ACC112 (cell line): ENCODE measurements around the gene LIMS1.
A peak's percentile ranks its signal among the peaks of the same experiment; 100 is the strongest.
"Not testable (repeated sequence)": the region's sequence is repeated elsewhere in the genome, so short reads cannot be mapped to it uniquely, and the experiment has no call there.

ENCODE experiments used
- H2AFZ ChIP-seq: fragments of 200-600 bp; sonication (generic); one replicate; pipeline ENCODE4 v1.6.0; 2017; ENCODE audit warnings: antibody characterized with exemption, low read length; ENCODE audit not compliant: unreplicated experiment
- H3K27ac ChIP-seq: fragments of 200-600 bp; sonication (generic); 2 replicates; pipeline ENCODE4 v1.5.1; 2014; ENCODE audit warnings: low read depth, mild to moderate bottlenecking, antibody characterized with exemption, low read length, moderate library complexity
- H3K27me3 ChIP-seq: fragments of 200-600 bp; sonication (generic); 2 replicates; pipeline ENCODE4 v1.6.1; 2014; ENCODE audit warnings: mild to moderate bottlenecking, antibody characterized with exemption, low read length, moderate library complexity, mixed read lengths; ENCODE audit not compliant: insufficient read depth
- H3K36me3 ChIP-seq: fragments of 200-600 bp; sonication (generic); 2 replicates; pipeline ENCODE4 v1.6.1; 2016; ENCODE audit warnings: mild to moderate bottlenecking, antibody characterized with exemption, low read length, moderate library complexity, mixed read lengths; ENCODE audit not compliant: insufficient read depth
- H3K4me1 ChIP-seq: fragments of 200-600 bp; sonication (generic); one replicate; pipeline ENCODE4 v1.6.1; 2016; ENCODE audit warnings: low read length, mixed read lengths; ENCODE audit not compliant: insufficient read depth, unreplicated experiment, control insufficient read depth
- H3K4me3 ChIP-seq: fragments of 200-600 bp; sonication (generic); 2 replicates; pipeline ENCODE4 v1.5.1; 2014; ENCODE audit warnings: mild to moderate bottlenecking, low read depth, low read length
- H3K79me2 ChIP-seq: fragments of 200-600 bp; sonication (generic); one replicate; pipeline ENCODE4 v1.6.0; 2016; ENCODE audit warnings: low read length; ENCODE audit not compliant: control insufficient read depth, unreplicated experiment, insufficient read depth

The LIMS1 gene

DNA sequence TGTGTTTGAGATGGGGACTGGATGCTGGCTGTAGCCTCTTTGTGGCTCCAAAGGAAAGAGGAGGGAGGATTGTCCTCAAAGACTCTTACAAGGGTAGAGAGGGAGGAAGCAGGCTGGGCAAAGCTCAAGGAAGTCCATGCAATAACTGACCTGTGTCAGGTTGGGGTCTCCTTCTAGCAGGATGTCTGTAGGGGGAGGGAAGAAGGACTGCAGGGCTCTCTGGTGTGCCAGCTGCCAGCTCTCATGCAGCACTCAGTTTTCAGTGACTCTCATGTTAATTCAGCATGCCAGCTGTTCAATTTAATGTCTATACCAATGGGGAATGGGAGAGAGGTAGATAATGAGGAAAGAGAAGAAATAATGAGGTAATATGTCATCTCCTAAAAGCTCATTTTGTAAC is 99.7 kb downstream of the LIMS1 start:
- no peak overlapping the region for H3K27ac ChIP-seq
- H3K27me3 ChIP-seq: no peaks in the 10 kb centered on the region
- H2AFZ ChIP-seq: no peak overlapping the region
- no peak overlapping the region for H3K4me3 ChIP-seq
- H3K4me1 ChIP-seq: peaks cover 41% of the 10 kb centered on the region
- H3K79me2 ChIP-seq: peaks cover 67% of the 10 kb centered on the region
- no peaks in the 10 kb centered on the region for H3K36me3 ChIP-seq

DNA sequence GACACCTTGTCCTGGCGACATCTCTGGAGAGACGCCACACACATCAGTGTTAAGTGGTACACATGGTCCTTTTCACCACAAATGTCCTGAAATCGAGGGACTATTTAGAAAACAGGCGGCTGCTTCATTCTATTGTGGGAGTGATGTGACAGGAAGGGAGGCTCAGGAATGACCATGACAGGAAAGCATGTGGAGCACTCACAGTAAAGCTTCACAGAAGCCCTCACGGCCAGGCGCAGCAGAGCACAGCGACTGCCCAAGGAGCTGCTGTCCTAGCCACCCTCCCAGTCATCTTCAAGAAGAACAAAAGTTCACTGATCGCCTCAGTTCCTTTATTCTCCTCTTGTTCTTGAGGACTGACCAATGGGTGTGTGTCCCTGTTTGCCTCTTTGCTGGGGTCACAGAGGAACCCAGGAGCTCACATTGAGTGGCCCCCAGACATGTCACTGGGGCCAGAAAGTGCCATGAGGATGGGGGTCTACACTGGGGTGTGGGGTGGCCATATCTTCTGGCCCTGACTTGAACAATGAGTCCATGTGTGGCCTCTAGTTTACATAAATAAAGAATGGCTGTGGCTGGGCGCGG is 100.4 kb downstream of the LIMS1 start:
- Histone ChIP-seq H2AFZ (no peak overlapping the region), H3K4me3 (no peak overlapping the region), H3K36me3 (no peaks in the 10 kb centered on the region), H3K4me1 (peaks cover 47% of the 10 kb centered on the region), H3K27me3 (no peaks in the 10 kb centered on the region), H3K79me2 (peaks cover 65% of the 10 kb centered on the region), H3K27ac (no peak overlapping the region)

DNA sequence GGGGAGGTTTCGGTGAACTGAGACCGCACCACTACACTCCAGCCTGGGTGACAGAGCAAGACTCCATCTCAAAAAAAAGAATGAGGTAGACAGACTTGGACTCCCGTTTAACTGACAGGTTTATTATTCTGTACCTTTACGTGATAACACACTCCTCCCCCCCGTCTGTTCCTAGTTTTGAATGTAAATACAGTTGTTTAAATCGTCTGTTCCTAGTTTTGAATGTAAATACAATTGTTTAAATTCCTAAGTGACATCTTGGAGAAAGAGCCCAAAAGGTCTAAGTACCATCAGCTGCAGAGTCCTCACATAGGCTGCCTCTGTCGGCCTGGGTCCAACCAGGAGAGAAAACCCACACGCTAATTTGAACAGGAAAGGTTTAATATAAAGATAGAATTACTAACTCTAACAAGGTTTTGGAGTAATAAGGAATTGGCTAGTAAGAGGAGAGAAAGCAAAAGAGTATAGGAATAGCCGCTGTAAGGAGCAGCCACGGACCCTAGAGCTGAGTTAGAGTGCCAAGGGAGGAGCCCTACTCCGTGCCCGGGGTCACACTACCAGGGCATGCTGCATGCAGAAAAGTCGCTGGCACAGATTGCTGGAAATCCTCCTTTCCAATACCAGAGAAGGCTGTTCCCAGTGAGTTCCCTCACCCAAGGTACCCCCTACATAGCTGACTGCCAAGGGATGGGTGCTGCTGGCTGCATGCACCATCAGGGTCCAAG is 101.5 kb downstream of the LIMS1 start:
- H3K27me3 ChIP-seq: no peaks in the 10 kb centered on the region
- no peak overlapping the region for H2AFZ ChIP-seq
- H3K79me2 ChIP-seq: peaks cover 61% of the 10 kb centered on the region
- H3K27ac ChIP-seq: peak overlapping the region; percentile 96
- peaks cover 52% of the 10 kb centered on the region for H3K4me1 ChIP-seq
- no peaks in the 10 kb centered on the region for H3K36me3 ChIP-seq
- no peak overlapping the region for H3K4me3 ChIP-seq

DNA sequence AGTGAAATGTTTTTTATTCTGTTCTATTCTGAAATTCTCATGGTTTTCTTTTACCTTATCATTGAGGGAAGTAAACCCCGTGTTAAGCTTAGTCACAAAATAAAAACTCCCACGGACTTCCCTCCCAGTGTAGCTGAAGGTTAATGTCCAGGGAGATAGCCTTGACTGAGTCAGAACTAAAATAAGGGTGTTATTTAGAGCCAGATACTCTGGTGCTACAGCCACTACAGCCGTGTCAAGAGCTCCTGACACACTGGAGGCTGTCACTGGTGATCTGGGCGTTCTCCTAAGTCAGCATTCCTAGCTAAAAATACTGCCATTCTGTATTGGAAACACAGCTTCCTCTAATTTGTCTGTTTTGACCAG is 103.0 kb downstream of the LIMS1 start:
- Histone ChIP-seq H2AFZ (no peak overlapping the region), H3K4me1 (peaks cover 59% of the 10 kb centered on the region), H3K27ac (peak overlapping the region; percentile 96), H3K36me3 (no peaks in the 10 kb centered on the region), H3K79me2 (peaks cover 57% of the 10 kb centered on the region), H3K27me3 (no peaks in the 10 kb centered on the region), H3K4me3 (peak overlapping the region; percentile 20; the same call in 1 of the 2 replicates)

DNA sequence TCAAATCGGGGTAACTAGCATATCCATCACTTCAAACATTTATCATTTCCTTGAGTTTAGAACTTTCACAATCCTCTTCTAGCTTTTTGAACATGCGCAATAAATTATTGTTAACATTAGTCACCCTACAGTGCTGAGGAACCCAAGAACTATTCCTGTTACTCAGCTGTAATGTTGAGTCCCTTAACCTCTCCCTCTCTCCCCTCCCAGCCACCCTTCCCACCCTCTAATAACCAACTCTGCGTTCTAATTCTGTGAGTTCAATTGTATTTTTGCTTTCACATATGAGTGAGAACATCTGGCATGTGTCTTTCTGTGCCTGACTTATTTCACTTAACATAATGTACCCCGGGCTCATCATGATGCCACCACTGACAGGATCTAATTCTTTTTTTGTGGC is 106.5 kb downstream of the LIMS1 start:
- H3K4me3 ChIP-seq: peak overlapping the region; percentile 62
- peaks cover 54% of the 10 kb centered on the region for H3K4me1 ChIP-seq
- H3K79me2 ChIP-seq: peaks cover 43% of the 10 kb centered on the region
- peak overlapping the region; percentile 96 for H3K27ac ChIP-seq
- no peaks in the 10 kb centered on the region for H3K27me3 ChIP-seq
- no peaks in the 10 kb centered on the region for H3K36me3 ChIP-seq
- H2AFZ ChIP-seq: no peak overlapping the region

DNA sequence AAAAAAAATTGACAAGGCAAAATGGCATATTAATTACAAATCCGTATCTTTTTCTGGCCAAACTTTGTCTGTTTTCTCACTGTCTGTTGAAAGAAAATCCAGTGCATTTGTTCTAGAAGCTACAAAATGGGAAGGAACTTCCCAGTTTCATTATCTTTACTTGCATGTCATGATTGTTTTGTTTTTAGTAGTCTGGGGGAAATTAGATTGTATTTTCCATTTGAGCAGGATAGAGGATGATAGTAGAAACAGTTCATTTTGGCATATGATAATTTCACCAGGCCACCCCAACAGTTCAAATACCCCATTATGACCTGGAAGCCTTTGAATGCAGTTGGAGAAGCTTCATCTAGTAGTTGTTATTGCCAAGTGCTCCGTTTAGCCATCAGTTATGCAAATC is 107.5 kb downstream of the LIMS1 start:
- no peaks in the 10 kb centered on the region for H3K27me3 ChIP-seq
- peaks cover 43% of the 10 kb centered on the region for H3K79me2 ChIP-seq
- H3K36me3 ChIP-seq: no peaks in the 10 kb centered on the region
- peak overlapping the region; percentile 62 for H3K4me3 ChIP-seq
- peak overlapping the region; percentile 96 for H3K27ac ChIP-seq
- H2AFZ ChIP-seq: no peak overlapping the region
- H3K4me1 ChIP-seq: peaks cover 43% of the 10 kb centered on the region

DNA sequence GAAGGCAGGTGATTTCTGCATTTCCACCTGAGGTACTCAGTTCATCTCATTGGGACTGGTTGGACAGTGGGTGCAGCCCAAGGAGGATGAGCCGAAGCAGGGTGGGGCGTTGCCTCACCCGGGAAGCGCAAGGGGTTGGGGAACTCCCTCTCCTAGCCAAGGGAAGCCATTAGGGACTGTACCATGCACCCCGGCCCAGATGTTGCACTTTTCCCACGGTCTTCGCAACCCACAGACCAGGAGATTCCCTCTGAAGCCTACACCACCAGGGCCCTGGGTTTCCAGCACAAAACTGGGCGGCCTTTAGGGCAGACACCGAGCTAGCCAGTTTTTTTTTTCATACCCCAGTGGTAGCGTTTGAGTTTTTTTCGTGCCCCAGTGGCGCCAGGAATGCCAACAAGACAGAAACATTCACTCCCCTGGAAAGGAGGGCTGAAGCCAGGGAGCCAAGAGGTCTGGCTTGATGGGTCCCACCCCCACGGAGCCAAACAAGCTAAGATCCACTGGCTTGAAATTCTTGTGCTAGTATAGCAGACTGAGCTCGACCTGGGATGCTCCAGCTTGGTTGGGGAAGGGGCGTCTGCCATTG is 109.1 kb downstream of the LIMS1 start:
- no peak overlapping the region for H3K27ac ChIP-seq
- H3K27me3 ChIP-seq: no peaks in the 10 kb centered on the region
- no peak overlapping the region for H2AFZ ChIP-seq
- H3K4me1 ChIP-seq: peaks cover 29% of the 10 kb centered on the region
- no peaks in the 10 kb centered on the region for H3K36me3 ChIP-seq
- peaks cover 36% of the 10 kb centered on the region for H3K79me2 ChIP-seq
- H3K4me3 ChIP-seq: no peak overlapping the region

DNA sequence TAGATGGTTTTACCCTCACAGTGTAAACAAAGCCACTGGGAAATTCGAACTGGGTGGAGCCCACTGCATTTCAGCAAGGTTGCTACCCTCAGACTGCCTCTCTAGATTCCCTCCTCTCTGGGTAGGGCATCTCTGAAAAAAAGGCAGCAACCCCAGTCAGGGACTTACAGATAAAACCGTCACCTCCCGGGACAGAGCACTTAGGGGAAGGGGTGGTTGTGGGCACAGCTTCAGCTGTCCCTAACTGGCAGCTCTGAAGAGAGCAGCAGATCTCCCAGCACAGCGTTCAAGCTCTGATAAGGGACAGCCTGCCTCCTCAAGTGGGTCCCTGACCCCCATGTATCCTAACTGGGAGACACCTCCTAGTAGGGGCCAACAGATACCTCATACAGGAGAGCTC is 109.6 kb downstream of the LIMS1 start:
- not testable (repeated sequence) for H2AFZ ChIP-seq, H3K36me3 ChIP-seq, H3K27ac ChIP-seq, H3K27me3 ChIP-seq, H3K4me3 ChIP-seq
- Histone ChIP-seq H3K79me2 (peaks cover 31% of the 10 kb centered on the region), H3K4me1 (peaks cover 28% of the 10 kb centered on the region)

DNA sequence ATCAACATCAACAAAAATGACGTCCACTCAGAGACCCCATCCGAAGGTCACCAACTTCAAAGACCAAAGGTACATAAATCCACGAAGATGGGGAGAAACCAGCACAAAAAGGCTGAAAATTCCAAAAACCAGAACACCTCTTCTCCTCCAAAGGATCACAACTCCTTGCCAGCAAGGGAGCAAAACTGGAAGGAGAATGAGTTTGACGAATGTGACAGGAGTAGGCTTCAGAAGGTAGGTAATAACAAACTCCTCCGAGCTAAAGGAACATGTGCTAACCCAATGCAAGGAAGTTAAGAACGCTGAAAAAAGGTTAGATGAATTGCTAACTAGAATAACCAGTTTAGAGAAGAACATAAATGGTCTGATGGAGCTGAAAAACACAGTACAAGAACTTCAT is 110.2 kb downstream of the LIMS1 start:
- Histone ChIP-seq H3K79me2 (peaks cover 27% of the 10 kb centered on the region), H3K4me1 (peaks cover 22% of the 10 kb centered on the region)
- H3K36me3 ChIP-seq, H3K27me3 ChIP-seq, H3K27ac ChIP-seq, H2AFZ ChIP-seq, H3K4me3 ChIP-seq: not testable (repeated sequence)

DNA sequence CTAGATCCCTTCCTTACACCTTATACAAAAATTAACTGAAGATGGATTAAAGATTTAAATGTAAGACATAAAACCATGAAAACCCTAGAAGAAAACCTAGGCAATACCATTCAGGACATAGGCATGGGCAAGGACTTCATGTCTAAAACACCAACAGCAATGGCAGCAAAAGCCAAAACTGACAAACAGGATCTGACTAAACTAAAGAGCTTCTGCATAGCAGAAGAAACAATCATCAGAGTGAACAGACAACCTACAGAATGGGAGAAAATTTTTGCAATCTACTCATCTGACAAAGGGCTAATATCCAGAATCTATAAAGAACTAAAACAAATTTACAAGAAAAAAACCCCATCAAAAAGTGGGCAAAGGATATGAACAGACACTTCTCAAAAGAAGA is 114.5 kb downstream of the LIMS1 start:
- H2AFZ ChIP-seq, H3K27me3 ChIP-seq, H3K4me1 ChIP-seq, H3K4me3 ChIP-seq, H3K36me3 ChIP-seq, H3K79me2 ChIP-seq, H3K27ac ChIP-seq: not testable (repeated sequence)

DNA sequence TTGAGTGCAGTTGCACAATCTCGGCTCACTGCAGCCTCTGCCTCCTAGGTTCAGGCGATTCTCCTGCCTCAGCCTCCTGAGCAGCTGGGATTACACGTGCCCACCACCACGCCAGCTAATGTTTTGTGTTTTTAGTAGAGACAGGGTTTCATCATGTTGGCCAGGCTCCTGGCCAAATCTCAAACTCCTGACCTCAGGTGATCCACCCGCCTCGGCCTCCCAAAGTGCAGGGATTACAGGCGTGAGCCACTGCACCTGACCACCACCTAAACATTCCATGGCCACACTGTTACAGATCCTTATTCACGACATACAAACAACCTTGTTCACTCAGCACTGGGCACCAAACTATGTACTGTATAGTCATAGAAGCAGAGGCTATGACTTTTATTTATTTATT is 116.2 kb downstream of the LIMS1 start:
- not testable (repeated sequence) for H3K27ac ChIP-seq, H3K27me3 ChIP-seq, H3K36me3 ChIP-seq, H3K4me1 ChIP-seq, H3K79me2 ChIP-seq, H2AFZ ChIP-seq, H3K4me3 ChIP-seq
